ENCODE data around the gene SKP2.

DNA sequence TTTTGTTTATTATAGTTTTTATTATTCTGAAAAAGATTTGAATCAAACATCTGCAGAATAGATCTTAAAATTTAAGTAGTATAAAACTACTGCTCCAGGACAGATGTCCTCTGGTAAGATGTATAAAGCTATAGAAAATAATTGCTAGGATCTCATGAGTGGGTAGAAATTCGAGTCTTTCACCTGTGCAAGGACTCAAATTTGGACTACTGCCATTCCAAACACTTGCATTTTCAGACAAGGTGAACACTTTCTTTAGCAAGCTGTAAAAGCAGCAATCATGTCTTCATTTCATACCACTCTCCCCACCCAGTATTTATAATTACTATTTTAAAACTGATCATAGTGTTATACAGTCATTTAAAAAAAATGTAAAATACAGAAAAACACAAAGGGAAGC is 20.7 kb downstream of the SKP2 start:
- TF ChIP-seq CTCF (IDR thresholded peaks at IDR 0.05) (no peak), POLR2A (IDR thresholded peaks at IDR 0.05) (no peak)
